HCT116 (cell line): Measurements from ENCODE around the gene PCDHA7.

ENCODE experiments used
- RAD21 ChIP-seq: IDR thresholded peaks from 2 replicates; pipeline ENCODE4 v1.6.1; 2012; ENCODE audit warnings: low read depth, mild to moderate bottlenecking
- SP1 ChIP-seq: IDR thresholded peaks from 2 replicates; pipeline ENCODE4 v1.6.1; 2012; ENCODE audit warnings: low read depth

- TF ChIP-seq RAD21 = no peak
- TF ChIP-seq SP1 = no peak
Measured at GRCh38 chr5:140881889-140882590, 48.0 kb downstream of the PCDHA7 start, which contains the start of gene PCDHA13.
